Ishikawa (cell line): ENCODE data around the gene CASP9.

ENCODE experiments used
- CEBPB ChIP-seq: IDR thresholded peaks from 2 replicates; pipeline ENCODE4 v1.6.1; 2012
- EP300 ChIP-seq: IDR thresholded peaks from 2 replicates; pipeline ENCODE4 v1.6.1; 2012; ENCODE audit warnings: borderline replicate concordance
- RAD21 ChIP-seq: IDR thresholded peaks from 2 replicates; pipeline ENCODE4 v1.6.1; 2012; ENCODE audit warnings: low read depth
- REST ChIP-seq: IDR thresholded peaks from 2 replicates; pipeline ENCODE4 v1.6.1; 2012; ENCODE audit warnings: low read depth, mild to moderate bottlenecking
- TAF1 ChIP-seq: IDR thresholded peaks from 2 replicates; pipeline ENCODE4 v1.6.1; 2012; ENCODE audit warnings: low read depth, mild to moderate bottlenecking
- TCF12 ChIP-seq: IDR thresholded peaks from 2 replicates; pipeline ENCODE4 v1.6.1; 2012; ENCODE audit warnings: low read depth
- YY1 ChIP-seq: IDR thresholded peaks from 2 replicates; pipeline ENCODE4 v1.6.1; 2012; ENCODE audit warnings: low read depth
- ZBTB7A ChIP-seq: IDR thresholded peaks from 2 replicates; pipeline ENCODE4 v1.6.1; 2012; ENCODE audit warnings: low read depth

- TF ChIP-seq YY1 (no peak), ZBTB7A (no peak), CEBPB (no peak), RAD21 (no peak), TAF1 (no peak), TCF12 (no peak), EP300 (no peak), REST (no peak)
Observed at GRCh38 chr1:15488371-15488770, 35.6 kb downstream of the CASP9 start.
